ENCODE measurements around the gene SLC12A3. TPM values are rescaled to one million over a fixed set of nuclear protein-coding genes. Genes with fewer than 3 reads are reported as not detected.

Gene SLC12A3
- total and polyA plus RNA-seq, 2 of the 4 experiments (the other 2 are of a cell fraction) = not detected

DNA sequence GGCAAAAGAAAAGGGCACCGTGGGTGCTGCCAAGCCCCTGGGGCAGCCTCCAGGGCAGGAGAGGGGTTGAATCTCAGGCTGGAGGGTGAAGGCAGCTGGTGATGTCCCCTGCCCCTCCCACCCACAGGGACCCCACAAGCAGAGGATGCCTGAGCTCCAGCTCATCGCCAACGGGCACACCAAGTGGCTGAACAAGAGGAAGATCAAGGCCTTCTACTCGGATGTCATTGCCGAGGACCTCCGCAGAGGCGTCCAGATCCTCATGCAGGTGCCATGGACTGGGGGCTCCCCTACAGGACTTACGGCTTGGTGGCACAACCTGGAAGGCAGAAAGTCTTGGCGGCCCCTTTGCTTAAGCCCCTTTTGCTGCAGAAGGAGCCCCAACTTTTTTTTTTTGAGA, 21.8 kb downstream of the SLC12A3 start:
- BruUV-seq (replicated peaks) = no TSS peak
- no peak overlapping the region for H3K9ac ChIP-seq (ENCODE audit: low read depth, low read length)
- WGBS, 2 experiments (ENCODE audit: extremely low coverage in 2 of 2, insufficient read length in 1 of 2) = 100% methylated on average over 1 of the region's 9 CpGs; no CpG with 5 or more reads in 1 of the 2 experiments

More for the DNA sequence above, 21.8 kb downstream of the SLC12A3 start:
- H4K5ac ChIP-seq (ENCODE audit: low read depth, low read length) = no peak overlapping the region
- H3K18ac ChIP-seq (ENCODE audit: low read depth, low read length) = no peak overlapping the region
- no peaks in the 10 kb centered on the region for H3K4me1 ChIP-seq (ENCODE audit: control insufficient read depth, insufficient read depth, low read length)
- no peak overlapping the region for H2AK5ac ChIP-seq (ENCODE audit: low read depth, low read length)
- H3K9me3 ChIP-seq (ENCODE audit: control insufficient read depth, insufficient read depth, low read length) = no peaks in the 10 kb centered on the region
- no peak overlapping the region for H3K14ac ChIP-seq (replicated peaks; ENCODE audit: low read depth, low read length)
- H2BK120ac ChIP-seq (ENCODE audit: low read depth, low read length) = no peak overlapping the region
- H2BK5ac ChIP-seq (ENCODE audit: low read depth, low read length, poor library complexity, severe bottlenecking) = no peak overlapping the region
- H3K4me3 ChIP-seq (ENCODE audit: insufficient read depth, low read depth, low read length) = no peak overlapping the region
- no peak overlapping the region for H3K4me2 ChIP-seq (ENCODE audit: low read depth, low read length)
- POLR2A ChIA-PET (ENCODE audit: unreplicated experiment) = no interaction called here
- H3K36me3 ChIP-seq (ENCODE audit: control insufficient read depth, insufficient read depth, low read length) = no peaks in the 10 kb centered on the region
- H3K23ac ChIP-seq (ENCODE audit: low read depth, low read length) = no peak overlapping the region
- H2BK20ac ChIP-seq (ENCODE audit: low read depth, low read length) = no peak overlapping the region
- H3K4ac ChIP-seq (ENCODE audit: low read depth, low read length) = no peak overlapping the region
- no peaks in the 10 kb centered on the region for H4K20me1 ChIP-seq (ENCODE audit: insufficient read depth, low read length)
- peaks cover 16% of the 10 kb centered on the region for H3K27me3 ChIP-seq (ENCODE audit: control insufficient read depth, insufficient read depth, low read length)
- DNase-seq = no peak
- TF ChIP-seq CEBPB (IDR thresholded peaks at IDR 0.05; ENCODE audit: low read depth, low read length) = no peak
- TF ChIP-seq MAFK (IDR thresholded peaks at IDR 0.05; ENCODE audit: low read depth, low read length) = no peak
- TF ChIP-seq NFE2L2 (IDR thresholded peaks at IDR 0.05; ENCODE audit: low read depth, low read length) = no peak
- no peak for TF ChIP-seq POLR2A (IDR thresholded peaks at IDR 0.05; ENCODE audit: low read depth, low read length)
- TF ChIP-seq, protein P1, sequence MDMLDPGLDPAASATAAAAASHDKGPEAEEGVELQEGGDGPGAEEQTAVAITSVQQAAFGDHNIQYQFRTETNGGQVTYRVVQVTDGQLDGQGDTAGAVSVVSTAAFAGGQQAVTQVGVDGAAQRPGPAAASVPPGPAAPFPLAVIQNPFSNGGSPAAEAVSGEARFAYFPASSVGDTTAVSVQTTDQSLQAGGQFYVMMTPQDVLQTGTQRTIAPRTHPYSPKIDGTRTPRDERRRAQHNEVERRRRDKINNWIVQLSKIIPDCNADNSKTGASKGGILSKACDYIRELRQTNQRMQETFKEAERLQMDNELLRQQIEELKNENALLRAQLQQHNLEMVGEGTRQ (IDR thresholded peaks at IDR 0.05; ENCODE audit: low read depth, low read length) = no peak
- no peak for TF ChIP-seq RCOR1 (IDR thresholded peaks at IDR 0.05; ENCODE audit: insufficient replicate concordance, low read length)
- TF ChIP-seq RAD21 (IDR thresholded peaks at IDR 0.05; ENCODE audit: low read length) = no peak
- no peak for TF ChIP-seq FOS (IDR thresholded peaks at IDR 0.05; ENCODE audit: low read depth, low read length)
- TF ChIP-seq CHD1 (IDR thresholded peaks at IDR 0.05; ENCODE audit: low read depth, low read length) = no peak
- no peak for TF ChIP-seq SMC3 (IDR thresholded peaks at IDR 0.05; ENCODE audit: low read depth, low read length)
- no peak for TF ChIP-seq BHLHE40 (IDR thresholded peaks at IDR 0.05; ENCODE audit: low read depth, low read length)
- no peak for TF ChIP-seq MXI1 (IDR thresholded peaks at IDR 0.05; ENCODE audit: borderline replicate concordance, low read depth, low read length)
- TF ChIP-seq, protein P2, sequence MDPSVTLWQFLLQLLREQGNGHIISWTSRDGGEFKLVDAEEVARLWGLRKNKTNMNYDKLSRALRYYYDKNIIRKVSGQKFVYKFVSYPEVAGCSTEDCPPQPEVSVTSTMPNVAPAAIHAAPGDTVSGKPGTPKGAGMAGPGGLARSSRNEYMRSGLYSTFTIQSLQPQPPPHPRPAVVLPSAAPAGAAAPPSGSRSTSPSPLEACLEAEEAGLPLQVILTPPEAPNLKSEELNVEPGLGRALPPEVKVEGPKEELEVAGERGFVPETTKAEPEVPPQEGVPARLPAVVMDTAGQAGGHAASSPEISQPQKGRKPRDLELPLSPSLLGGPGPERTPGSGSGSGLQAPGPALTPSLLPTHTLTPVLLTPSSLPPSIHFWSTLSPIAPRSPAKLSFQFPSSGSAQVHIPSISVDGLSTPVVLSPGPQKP (IDR thresholded peaks at IDR 0.05; ENCODE audit: borderline replicate concordance, low read depth, low read length) = no peak
- no peak for TF ChIP-seq RFX5 (IDR thresholded peaks at IDR 0.05; ENCODE audit: low read depth, low read length)
- TF ChIP-seq MAZ (IDR thresholded peaks at IDR 0.05; ENCODE audit: borderline replicate concordance, low read depth, low read length) = no peak
- TF ChIP-seq, protein P3, sequence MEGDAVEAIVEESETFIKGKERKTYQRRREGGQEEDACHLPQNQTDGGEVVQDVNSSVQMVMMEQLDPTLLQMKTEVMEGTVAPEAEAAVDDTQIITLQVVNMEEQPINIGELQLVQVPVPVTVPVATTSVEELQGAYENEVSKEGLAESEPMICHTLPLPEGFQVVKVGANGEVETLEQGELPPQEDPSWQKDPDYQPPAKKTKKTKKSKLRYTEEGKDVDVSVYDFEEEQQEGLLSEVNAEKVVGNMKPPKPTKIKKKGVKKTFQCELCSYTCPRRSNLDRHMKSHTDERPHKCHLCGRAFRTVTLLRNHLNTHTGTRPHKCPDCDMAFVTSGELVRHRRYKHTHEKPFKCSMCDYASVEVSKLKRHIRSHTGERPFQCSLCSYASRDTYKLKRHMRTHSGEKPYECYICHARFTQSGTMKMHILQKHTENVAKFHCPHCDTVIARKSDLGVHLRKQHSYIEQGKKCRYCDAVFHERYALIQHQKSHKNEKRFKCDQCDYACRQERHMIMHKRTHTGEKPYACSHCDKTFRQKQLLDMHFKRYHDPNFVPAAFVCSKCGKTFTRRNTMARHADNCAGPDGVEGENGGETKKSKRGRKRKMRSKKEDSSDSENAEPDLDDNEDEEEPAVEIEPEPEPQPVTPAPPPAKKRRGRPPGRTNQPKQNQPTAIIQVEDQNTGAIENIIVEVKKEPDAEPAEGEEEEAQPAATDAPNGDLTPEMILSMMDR (conservative IDR thresholded peaks at IDR 0.05; ENCODE audit: low read depth, low read length) = no peak
- ATAC-seq (ENCODE audit: low read depth) = no peak
- H3K79me1 ChIP-seq (ENCODE audit: low read depth in 1 of 2, low read length in 2 of 2) = no peaks in the 10 kb centered on the region
- H3K27ac ChIP-seq (ENCODE audit: insufficient read depth, low read length) = no peak overlapping the region
- in situ Hi-C loops (cut with MboI; ENCODE audit: low sequenced_read_pairs) (no loop called here), intact Hi-C loops (cut with micrococcal nuclease) (no loop called here), dilution Hi-C loops (cut with HindIII; ENCODE audit: low sequenced_read_pairs, unreplicated experiment) (no loop called here)
- H4K91ac ChIP-seq (ENCODE audit: insufficient read depth, low read depth, low read length) = no peak overlapping the region
- no peak overlapping the region for H3K56ac ChIP-seq (ENCODE audit: extremely low read depth, insufficient read depth, low read length)
- H4K8ac ChIP-seq (ENCODE audit: low read depth in 2 of 2, low read length in 2 of 2) = no peak overlapping the region
- H2BK15ac ChIP-seq (ENCODE audit: low read depth, low read length) = no peak overlapping the region
- H2AK9ac ChIP-seq (replicated peaks; ENCODE audit: low read depth, low read length, poor library complexity) = no peak overlapping the region
- H3K9me1 ChIP-seq (ENCODE audit: insufficient read depth, low read length) = no peaks in the 10 kb centered on the region
- CTCF ChIA-PET = no interaction called here
- H2AFZ ChIP-seq (replicated peaks; ENCODE audit: low read length, poor library complexity) = no peak overlapping the region
